ENCODE measurements around the gene MLLT3.

DNA sequence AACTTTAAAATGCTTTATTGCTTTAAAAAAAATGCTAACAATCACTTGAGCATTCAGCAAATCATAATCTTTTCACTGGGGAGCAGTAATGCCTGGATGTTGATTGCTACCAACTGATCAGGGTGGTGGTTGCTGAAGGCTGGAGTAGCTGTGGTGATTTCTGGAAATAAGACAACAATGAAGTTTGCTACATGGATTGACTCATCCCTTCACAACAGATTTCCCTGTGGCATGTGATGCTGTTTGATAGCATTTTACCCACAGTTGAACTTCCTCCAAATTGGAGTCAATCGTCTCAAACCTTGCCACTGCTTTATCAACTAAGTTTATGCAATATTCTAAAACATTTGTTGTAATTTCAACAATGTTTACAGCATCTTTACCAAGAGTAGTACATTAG lies 83.3 kb downstream of the MLLT3 start:
- TF ChIP-seq EZH2phosphoT487 (conservative IDR thresholded peaks at IDR 0.05; ENCODE audit: low read length) (no peak), CTCF (IDR thresholded peaks at IDR 0.05; ENCODE audit: insufficient read depth, low read length, poor library complexity, severe bottlenecking) (no peak)

Measured in SU-DHL-6 (cell line).